HUES6 (cell line): ENCODE measurements around the gene COL4A2.
A peak's percentile ranks its signal among the peaks of the same experiment; 100 is the strongest.
"Not testable (repeated sequence)": the region's sequence is repeated elsewhere in the genome, so short reads cannot be mapped to it uniquely, and the experiment has no call there.

Experiments used
- H3K27ac ChIP-seq: 2 replicates; pipeline ENCODE4 v1.7.0; 2013; ENCODE audit warnings: low read depth, mild to moderate bottlenecking, low read length, inconsistent platforms
- H3K27me3 ChIP-seq: 2 replicates; pipeline ENCODE4 v1.6.1; 2013; ENCODE audit warnings: low read length; ENCODE audit not compliant: control insufficient read depth, insufficient read depth
- H3K36me3 ChIP-seq: 2 replicates; pipeline ENCODE4 v1.6.1; 2013; ENCODE audit warnings: low read length; ENCODE audit not compliant: control insufficient read depth, insufficient read depth
- H3K4me1 ChIP-seq: 2 replicates; pipeline ENCODE4 v1.6.1; 2013; ENCODE audit warnings: low read length; ENCODE audit not compliant: control insufficient read depth, insufficient read depth
- H3K4me3 ChIP-seq: 2 replicates; pipeline ENCODE4 v1.5.1; 2013; ENCODE audit warnings: low read depth, low read length
- H3K9ac ChIP-seq: one replicate; pipeline ENCODE4 v1.6.1; 2013; ENCODE audit warnings: mild to moderate bottlenecking, low read length
- H3K9me3 ChIP-seq: 2 replicates; pipeline ENCODE4 v1.6.1; 2013; ENCODE audit warnings: low read depth, low read length; ENCODE audit not compliant: control insufficient read depth, insufficient read depth

The COL4A2 gene

DNA sequence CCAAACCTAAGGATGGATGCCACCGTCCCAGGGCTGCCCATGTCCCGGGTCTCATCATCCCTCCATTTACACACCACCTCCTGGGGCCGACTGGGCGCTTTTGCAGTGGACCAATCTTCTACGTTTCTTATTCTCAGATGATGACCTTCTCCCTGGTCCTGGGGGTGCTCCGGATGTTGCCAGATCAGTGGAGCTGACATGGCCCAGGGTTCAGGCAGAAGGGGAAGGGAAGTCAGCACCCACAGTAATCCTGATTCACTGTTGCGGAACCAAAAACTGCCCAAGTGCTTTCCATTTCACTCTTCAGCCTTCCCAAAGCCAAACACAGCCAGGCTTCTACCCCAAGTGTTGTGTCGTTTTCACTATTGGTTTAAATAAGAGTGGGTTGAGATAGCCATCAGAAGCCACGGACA lies 224.6 kb downstream of the COL4A2 start:
- no peaks in the 10 kb centered on the region for H3K9me3 ChIP-seq
- H3K27ac ChIP-seq, result no peak overlapping the region
- H3K4me1 ChIP-seq, result peaks cover 43% of the 10 kb centered on the region
- H3K36me3 ChIP-seq, result peaks cover 9% of the 10 kb centered on the region; the same call in 1 of the 2 replicates
- no peaks in the 10 kb centered on the region for H3K27me3 ChIP-seq
- no peak overlapping the region for H3K4me3 ChIP-seq
- no peak overlapping the region for H3K9ac ChIP-seq

DNA sequence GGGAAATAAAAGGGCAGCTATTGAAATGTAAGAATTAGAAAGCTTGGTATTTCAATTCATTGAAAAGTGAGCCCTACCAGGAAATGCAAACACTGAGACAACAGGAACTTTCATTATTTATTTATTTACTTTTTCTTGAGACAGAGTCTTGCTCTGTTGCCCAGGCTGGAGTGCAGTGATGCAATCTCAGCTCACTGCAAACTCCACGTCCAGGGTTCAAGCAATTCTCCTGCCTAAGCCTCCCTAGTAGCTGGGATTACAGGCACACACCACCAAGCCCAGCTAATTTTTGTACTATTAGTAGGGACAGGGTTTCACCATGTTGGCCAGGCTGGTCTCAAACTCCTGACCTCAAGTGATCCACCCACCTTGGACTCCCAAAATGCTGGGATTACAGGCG lies 225.2 kb downstream of the COL4A2 start:
- H3K4me1 ChIP-seq, result peaks cover 39% of the 10 kb centered on the region
- H3K27me3 ChIP-seq, H3K9ac ChIP-seq, H3K4me3 ChIP-seq, H3K9me3 ChIP-seq, H3K27ac ChIP-seq, H3K36me3 ChIP-seq: not testable (repeated sequence)

DNA sequence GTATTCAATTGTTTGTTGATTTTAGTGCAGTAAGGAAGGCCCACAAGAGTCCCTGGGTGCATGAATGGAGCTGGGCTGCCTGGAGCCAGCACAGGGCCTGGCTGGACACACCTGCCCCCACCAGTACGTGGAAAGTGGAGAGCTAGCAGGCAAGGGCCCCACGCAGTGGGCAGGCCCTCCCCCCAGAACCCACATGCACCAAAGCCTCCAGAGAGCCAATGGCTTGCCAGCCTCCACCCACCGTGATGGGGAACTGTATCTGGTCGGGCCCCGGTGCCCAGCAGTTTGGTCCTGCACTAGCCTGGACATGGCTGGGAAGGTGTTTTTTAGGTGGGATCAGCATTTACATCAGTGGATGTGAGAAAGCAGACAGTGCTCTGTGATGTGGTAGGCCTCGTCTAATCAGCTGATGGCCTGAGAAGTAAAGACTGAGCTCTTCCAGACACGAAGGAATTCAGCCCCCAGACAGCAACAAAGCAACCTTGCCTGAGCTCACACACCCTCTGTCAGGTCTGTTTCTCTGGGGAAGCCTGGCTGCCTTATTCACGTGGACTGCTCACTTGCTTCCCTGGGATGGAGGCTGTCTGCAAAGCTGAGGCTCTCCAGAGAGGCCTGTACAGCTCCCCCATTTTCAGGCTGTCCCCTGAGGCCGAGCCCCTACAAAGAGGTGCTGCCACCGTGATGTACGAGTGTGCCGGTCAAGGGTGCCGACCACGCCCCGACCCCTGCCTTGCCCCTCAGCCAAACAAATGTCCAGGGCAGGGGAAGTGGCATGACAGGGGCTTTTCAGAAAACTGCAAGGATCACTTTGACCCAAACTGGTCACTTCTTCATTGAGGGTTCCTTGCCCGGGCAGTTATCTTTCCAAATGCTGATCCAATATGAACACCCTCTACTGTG lies 226.9 kb downstream of the COL4A2 start:
- Histone ChIP-seq H3K4me3 (no peak overlapping the region), H3K9ac (no peak overlapping the region), H3K9me3 (no peaks in the 10 kb centered on the region), H3K27ac (0 out of 2 replicates have a peak overlapping the region, but pooled peaks have one; percentile 10), H3K27me3 (no peaks in the 10 kb centered on the region), H3K4me1 (peaks cover 41% of the 10 kb centered on the region), H3K36me3 (peaks cover 9% of the 10 kb centered on the region; the same call in 1 of the 2 replicates)

DNA sequence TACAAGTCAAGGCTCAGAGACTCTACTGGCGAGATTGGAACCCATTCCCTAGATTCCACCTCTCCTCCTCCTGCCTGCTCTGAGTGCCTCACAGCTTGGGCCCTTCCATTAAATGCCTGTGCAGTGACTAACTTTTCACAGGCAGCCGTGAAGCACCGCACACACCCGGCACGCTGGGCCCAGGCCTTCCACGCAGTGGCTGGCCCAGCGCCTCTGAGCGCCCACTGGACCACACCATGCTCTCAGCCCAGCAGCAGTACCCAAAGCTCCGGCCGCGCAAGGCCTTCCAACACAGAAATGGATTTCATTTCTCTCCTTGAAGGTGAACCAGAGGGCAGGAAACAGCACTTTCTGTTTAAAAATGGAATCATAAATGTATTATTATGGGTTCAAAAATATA lies 228.4 kb downstream of the COL4A2 start:
- no peak overlapping the region for H3K9ac ChIP-seq
- H3K4me1 ChIP-seq, result peaks cover 34% of the 10 kb centered on the region
- no peak overlapping the region for H3K4me3 ChIP-seq
- peaks cover 9% of the 10 kb centered on the region; the same call in 1 of the 2 replicates for H3K36me3 ChIP-seq
- H3K9me3 ChIP-seq, result no peaks in the 10 kb centered on the region
- H3K27ac ChIP-seq, result no peak overlapping the region
- no peaks in the 10 kb centered on the region for H3K27me3 ChIP-seq

DNA sequence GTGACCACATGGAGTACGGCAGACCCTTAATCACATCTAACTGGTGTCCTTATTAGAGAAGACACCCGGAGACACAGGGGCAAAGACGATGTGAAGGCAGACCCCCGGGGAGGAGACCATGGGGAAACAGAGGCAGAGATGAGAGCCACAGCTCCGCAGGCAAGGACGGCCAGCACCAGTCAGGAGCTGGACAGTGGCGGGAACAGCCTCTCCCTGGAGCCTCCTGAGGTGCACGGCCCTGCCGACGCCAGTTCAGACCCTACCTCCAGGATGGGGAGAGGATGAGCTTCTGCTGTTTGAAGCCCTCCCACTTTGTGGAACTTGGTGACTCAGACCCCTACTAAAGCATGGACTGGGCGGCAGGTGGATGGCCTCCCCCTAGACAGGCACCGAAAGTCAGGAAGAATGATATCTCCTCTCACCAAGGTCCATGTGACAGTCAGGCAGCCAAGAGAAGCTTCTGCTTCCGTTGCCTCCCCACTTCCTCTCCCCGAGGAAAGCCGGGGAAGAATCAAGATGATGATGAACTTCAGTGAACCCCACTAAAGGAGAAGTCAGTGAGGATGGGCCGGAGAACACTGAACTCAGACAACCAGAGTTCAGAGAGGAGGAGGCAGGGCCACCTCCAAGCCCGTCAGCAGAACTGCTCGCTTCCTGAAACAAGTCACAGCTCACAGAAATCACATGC lies 229.1 kb downstream of the COL4A2 start:
- H3K9me3 ChIP-seq, result no peaks in the 10 kb centered on the region
- H3K27ac ChIP-seq, result no peak overlapping the region
- H3K4me1 ChIP-seq, result peaks cover 34% of the 10 kb centered on the region
- H3K36me3 ChIP-seq, result peaks cover 9% of the 10 kb centered on the region; the same call in 1 of the 2 replicates
- no peak overlapping the region for H3K9ac ChIP-seq
- H3K4me3 ChIP-seq, result no peak overlapping the region
- no peaks in the 10 kb centered on the region for H3K27me3 ChIP-seq

DNA sequence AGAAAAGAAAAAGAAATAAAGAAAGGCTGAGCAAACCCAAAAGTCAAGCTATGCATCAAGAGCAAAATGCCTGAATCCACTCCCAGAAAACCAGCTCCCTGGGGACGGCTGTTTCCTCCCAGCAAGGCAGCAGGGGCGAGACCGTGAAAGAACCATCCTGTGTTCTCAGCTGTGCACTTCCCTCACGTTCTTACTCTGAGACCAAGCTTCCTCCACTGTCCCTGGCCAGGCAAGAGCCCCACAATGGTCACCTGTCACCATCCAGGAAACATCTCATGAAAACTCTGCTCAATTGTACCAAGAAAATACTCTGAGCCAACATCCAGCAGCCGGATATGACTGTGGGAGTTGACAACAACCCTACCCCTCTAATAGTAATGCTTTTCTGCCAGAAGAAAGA lies 231.5 kb downstream of the COL4A2 start:
- Histone ChIP-seq H3K27me3 (no peaks in the 10 kb centered on the region), H3K36me3 (peaks cover 9% of the 10 kb centered on the region; the same call in 1 of the 2 replicates), H3K4me1 (peaks cover 30% of the 10 kb centered on the region; the same call in 1 of the 2 replicates), H3K9ac (no peak overlapping the region), H3K27ac (no peak overlapping the region), H3K4me3 (no peak overlapping the region), H3K9me3 (no peaks in the 10 kb centered on the region)

DNA sequence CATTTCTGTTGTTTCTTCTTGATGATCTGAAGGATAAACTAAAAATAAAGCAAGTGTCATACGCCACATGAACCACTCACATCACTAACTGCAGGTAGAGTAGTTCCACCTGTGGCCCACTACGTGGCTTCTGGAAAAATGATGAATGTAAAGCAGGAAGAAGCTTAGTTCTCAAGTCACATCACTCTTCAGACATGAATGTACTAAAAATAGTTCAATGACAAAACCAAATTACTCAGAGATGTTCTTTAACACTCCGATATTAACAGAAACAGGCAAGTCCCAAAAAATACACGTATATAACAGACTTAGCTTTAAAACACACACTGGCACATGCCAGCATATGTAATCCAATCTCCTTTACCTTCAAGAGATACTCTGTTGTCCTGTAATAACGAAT lies 232.8 kb downstream of the COL4A2 start:
- Histone ChIP-seq H3K9ac (no peak overlapping the region), H3K36me3 (peaks cover 12% of the 10 kb centered on the region; the same call in 1 of the 2 replicates), H3K9me3 (peaks cover 5% of the 10 kb centered on the region; the same call in 1 of the 2 replicates), H3K4me3 (no peak overlapping the region), H3K4me1 (peaks cover 24% of the 10 kb centered on the region; the same call in 1 of the 2 replicates), H3K27ac (no peak overlapping the region), H3K27me3 (no peaks in the 10 kb centered on the region)

DNA sequence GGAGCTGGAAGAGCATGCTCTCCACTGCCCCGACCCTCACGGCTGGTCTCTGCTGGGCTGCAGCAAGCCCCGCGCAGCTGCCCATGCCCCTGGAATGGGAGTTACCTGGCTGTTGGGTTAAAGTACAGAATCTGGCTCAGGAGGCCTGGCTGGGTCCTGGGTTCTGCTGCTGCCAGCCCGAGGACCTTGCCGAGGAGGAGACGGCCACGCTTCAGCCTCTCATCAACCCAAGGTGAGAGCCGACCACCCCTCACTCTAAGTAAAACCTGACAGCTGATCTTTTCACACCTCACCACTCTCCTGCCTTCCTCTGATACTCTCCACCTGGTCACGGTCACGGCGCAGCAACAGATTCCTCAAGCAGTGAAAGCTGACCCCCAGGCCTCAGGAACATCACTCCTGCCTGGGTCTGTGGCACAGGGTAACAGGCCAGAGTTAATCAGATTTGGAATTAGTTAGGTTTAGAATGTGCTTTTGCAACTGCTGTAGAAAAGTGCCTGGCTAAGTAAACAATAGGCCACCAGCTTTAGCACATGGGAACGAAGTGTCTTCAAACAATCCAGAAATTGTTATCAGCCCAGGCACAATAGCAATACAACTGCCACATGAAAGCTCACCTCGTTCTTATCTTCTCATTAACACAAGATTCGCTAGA lies 233.9 kb downstream of the COL4A2 start:
- no peak overlapping the region for H3K27ac ChIP-seq
- H3K4me3 ChIP-seq, result no peak overlapping the region
- peaks cover 6% of the 10 kb centered on the region; the same call in 1 of the 2 replicates for H3K36me3 ChIP-seq

DNA sequence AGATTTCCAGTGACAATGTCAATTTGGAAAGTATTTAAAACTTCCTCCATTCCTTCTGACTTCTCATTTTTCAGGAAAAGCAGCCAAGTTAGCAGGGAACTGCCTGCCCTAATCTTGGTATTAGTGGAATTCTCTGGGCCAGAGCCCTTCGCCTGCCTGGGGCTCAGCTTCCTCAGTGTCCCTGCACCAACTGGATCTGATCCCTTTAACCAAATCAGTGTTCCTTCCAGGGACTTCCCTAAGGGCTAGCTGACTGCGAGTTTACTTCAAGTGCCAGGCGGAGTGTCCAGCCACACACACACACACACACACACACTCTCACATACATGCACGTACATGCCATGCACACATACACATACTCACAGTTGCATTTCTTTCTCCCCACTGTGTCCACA lies 234.4 kb downstream of the COL4A2 start:
- H3K9me3 ChIP-seq, result peaks cover 10% of the 10 kb centered on the region; the same call in 1 of the 2 replicates
- H3K4me1 ChIP-seq, result peaks cover 22% of the 10 kb centered on the region; the same call in 1 of the 2 replicates
- H3K9ac ChIP-seq, result no peak overlapping the region
- H3K4me3 ChIP-seq, result no peak overlapping the region
- H3K27ac ChIP-seq, result no peak overlapping the region
- H3K36me3 ChIP-seq, result peaks cover 3% of the 10 kb centered on the region; the same call in 1 of the 2 replicates
- no peaks in the 10 kb centered on the region for H3K27me3 ChIP-seq

More for the DNA sequence above, 233.9 kb downstream of the COL4A2 start:
- Histone ChIP-seq H3K27me3 (no peaks in the 10 kb centered on the region), H3K9ac (no peak overlapping the region), H3K9me3 (peaks cover 6% of the 10 kb centered on the region; the same call in 1 of the 2 replicates), H3K4me1 (peaks cover 24% of the 10 kb centered on the region; the same call in 1 of the 2 replicates)

DNA sequence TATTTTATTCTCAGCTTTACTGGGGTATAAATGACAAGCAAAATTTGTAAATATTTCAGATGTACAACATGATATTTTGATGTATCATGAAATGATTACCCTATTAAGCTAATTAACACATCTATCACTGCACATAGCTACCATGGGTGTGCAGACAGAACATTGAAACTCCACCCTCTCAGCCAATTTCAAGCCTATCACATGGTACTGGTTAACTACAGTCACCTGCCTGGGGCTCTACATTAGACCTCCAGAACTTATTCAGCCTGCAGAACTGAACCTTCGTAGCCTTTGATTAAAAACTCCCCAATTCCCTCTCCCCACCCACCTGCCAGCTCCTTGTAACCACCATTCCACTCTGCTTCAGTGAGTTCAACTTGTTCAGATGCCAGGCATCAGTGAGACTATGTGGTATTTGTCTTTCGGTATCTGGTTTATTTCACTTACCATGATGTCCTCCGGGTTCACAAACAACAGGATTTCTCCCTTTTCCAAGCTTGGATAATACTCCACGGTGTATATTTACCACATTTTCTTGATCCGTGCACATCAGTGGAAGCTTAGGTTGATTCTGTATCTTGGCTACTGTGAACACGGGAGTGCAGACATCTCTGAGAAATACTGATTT lies 235.2 kb downstream of the COL4A2 start:
- Histone ChIP-seq H3K27ac (no peak overlapping the region), H3K36me3 (peaks cover 9% of the 10 kb centered on the region; the same call in 1 of the 2 replicates)

More for the DNA sequence above, 235.2 kb downstream of the COL4A2 start:
- Histone ChIP-seq H3K4me3 (no peak overlapping the region), H3K9me3 (peaks cover 14% of the 10 kb centered on the region; the same call in 1 of the 2 replicates), H3K4me1 (peaks cover 19% of the 10 kb centered on the region; the same call in 1 of the 2 replicates), H3K27me3 (no peaks in the 10 kb centered on the region), H3K9ac (no peak overlapping the region)
